H9 (cell line): ENCODE results near the gene STXBP6. TPM values are rescaled to one million over a fixed set of nuclear protein-coding genes. Genes with fewer than 3 reads are reported as not detected.

Experiments
- DNase-seq: peaks from one replicate; pipeline ENCODE4 v3.0.0-alpha.2; 2017
- H2AFZ ChIP-seq: one replicate; pipeline ENCODE4 v1.6.1; 2013; ENCODE audit warnings: mild to moderate bottlenecking, low read length, control low read depth, moderate library complexity
- H2AK5ac ChIP-seq: 2 replicates; pipeline ENCODE4 v1.6.1; 2013; ENCODE audit warnings: low read length, control low read depth, mixed read lengths; ENCODE audit not compliant: insufficient read length
- H2BK120ac ChIP-seq: one replicate; pipeline ENCODE4 v1.6.1; 2013; ENCODE audit warnings: low read depth, mild to moderate bottlenecking, low read length, control low read depth, inconsistent platforms; ENCODE audit not compliant: poor library complexity, severe bottlenecking
- H2BK12ac ChIP-seq: 2 replicates; pipeline ENCODE4 v1.6.1; 2013; ENCODE audit warnings: low read length, control low read depth, mixed read lengths, low read depth; ENCODE audit not compliant: insufficient read length
- H2BK15ac ChIP-seq: 2 replicates; pipeline ENCODE4 v1.6.1; 2013; ENCODE audit warnings: low read depth, low read length, control low read depth
- H2BK20ac ChIP-seq: one replicate; pipeline ENCODE4 v1.6.1; 2013; ENCODE audit warnings: low read depth, mild to moderate bottlenecking, low read length, control low read depth, inconsistent platforms; ENCODE audit not compliant: poor library complexity, severe bottlenecking
- H2BK5ac ChIP-seq: 2 replicates; pipeline ENCODE4 v1.6.1; 2013; ENCODE audit warnings: low read length, control low read depth, mixed read lengths; ENCODE audit not compliant: insufficient read length
- H3K14ac ChIP-seq: 2 replicates; pipeline ENCODE4 v1.6.1; 2013; ENCODE audit warnings: low read length, control low read depth; ENCODE audit not compliant: insufficient read depth
- H3K18ac ChIP-seq: 2 replicates; pipeline ENCODE4 v1.6.1; 2013; ENCODE audit warnings: low read depth, mild to moderate bottlenecking, mixed read lengths, low read length, control low read depth; ENCODE audit not compliant: insufficient read length
- H3K23ac ChIP-seq: 2 replicates; pipeline ENCODE4 v1.6.1; 2013; ENCODE audit warnings: low read length, control low read depth, mixed read lengths, low read depth; ENCODE audit not compliant: insufficient read length
- H3K23me2 ChIP-seq: 2 replicates; pipeline ENCODE4 v1.6.1; 2013; ENCODE audit warnings: low read depth, mild to moderate bottlenecking, mixed read lengths, low read length, control low read depth; ENCODE audit not compliant: insufficient read length, poor library complexity, severe bottlenecking
- H3K27ac ChIP-seq: 2 replicates; pipeline ENCODE4 v1.5.1; 2013; ENCODE audit warnings: low read length, control low read depth, mixed read lengths, low read depth; ENCODE audit not compliant: insufficient read length
- H3K27me3 ChIP-seq: 2 replicates; pipeline ENCODE4 v1.6.1; 2013; ENCODE audit warnings: low read length, control low read depth, inconsistent platforms; ENCODE audit not compliant: insufficient read depth
- H3K4ac ChIP-seq: 2 replicates; pipeline ENCODE4 v1.6.1; 2013; ENCODE audit warnings: low read depth, mild to moderate bottlenecking, control low read depth, inconsistent platforms, low read length, moderate library complexity
- H3K4me1 ChIP-seq: 2 replicates; pipeline ENCODE4 v1.6.1; 2013; ENCODE audit warnings: low read length, control low read depth, inconsistent platforms; ENCODE audit not compliant: insufficient read depth
- H3K4me2 ChIP-seq: 2 replicates; pipeline ENCODE4 v1.6.1; 2013; ENCODE audit warnings: low read length, control low read depth, mixed read lengths; ENCODE audit not compliant: insufficient read length, insufficient read depth
- H3K56ac ChIP-seq: 2 replicates; pipeline ENCODE4 v1.6.1; 2013; ENCODE audit warnings: low read depth, mild to moderate bottlenecking, mixed read lengths, low read length, control low read depth; ENCODE audit not compliant: insufficient read length
- H3K79me1 ChIP-seq: 2 replicates; pipeline ENCODE4 v1.6.1; 2013; ENCODE audit warnings: low read depth, mild to moderate bottlenecking, moderate library complexity, low read length, control low read depth, inconsistent platforms; ENCODE audit not compliant: insufficient read depth, poor library complexity, severe bottlenecking
- H3K79me2 ChIP-seq: 2 replicates; pipeline ENCODE4 v1.6.1; 2013; ENCODE audit warnings: low read length, control low read depth, inconsistent platforms; ENCODE audit not compliant: insufficient read depth
- H3K9ac ChIP-seq: 2 replicates; pipeline ENCODE4 v1.6.1; 2013; ENCODE audit warnings: low read length, control low read depth, mixed read lengths; ENCODE audit not compliant: insufficient read length; ENCODE audit errors: extremely low read depth
- H3K9me3 ChIP-seq: one replicate; pipeline ENCODE4 v1.6.1; 2013; ENCODE audit warnings: low read depth, low read length, inconsistent platforms; ENCODE audit not compliant: control insufficient read depth
- H3T11ph ChIP-seq: one replicate; pipeline ENCODE4 v1.6.1; 2013; ENCODE audit warnings: mild to moderate bottlenecking, low read length, control low read depth, inconsistent platforms
- H4K20me1 ChIP-seq: one replicate; pipeline ENCODE4 v1.6.1; 2013; ENCODE audit not compliant: control insufficient read depth, insufficient read length, insufficient read depth
- H4K5ac ChIP-seq: 2 replicates; pipeline ENCODE4 v1.6.1; 2013; ENCODE audit warnings: low read depth, mild to moderate bottlenecking, mixed read lengths, low read length, control low read depth; ENCODE audit not compliant: insufficient read length
- H4K8ac ChIP-seq: replicated peaks from 2 replicates; pipeline ENCODE4 v1.6.1; 2013; ENCODE audit warnings: low read length, control low read depth, mixed read lengths, low read depth; ENCODE audit not compliant: insufficient read length
- H4K91ac ChIP-seq: 2 replicates; pipeline ENCODE4 v1.6.1; 2013; ENCODE audit warnings: low read depth, mild to moderate bottlenecking, moderate library complexity, mixed read lengths, low read length, control low read depth; ENCODE audit not compliant: insufficient read length
- H3K27ac Mint-ChIP-seq, 3 experiments: 2 replicates in 2 of 3; 3 replicates in 1 of 3; pipeline ENCODE4 v1.8.0; 2020 to 2021; ENCODE audit warnings: mixed read lengths in 3 of 3, mild to moderate bottlenecking in 1 of 3, moderate library complexity in 1 of 3
- H3K27me3 Mint-ChIP-seq: 2 replicates; pipeline ENCODE4 v1.8.0; 2021; ENCODE audit warnings: low read depth, mild to moderate bottlenecking, moderate library complexity, mixed read lengths
- H3K36me3 Mint-ChIP-seq, 3 experiments: 2 replicates in 2 of 3; 3 replicates in 1 of 3; pipeline ENCODE4 v1.8.0; 2020 to 2021; ENCODE audit warnings: low read depth in 3 of 3, mixed read lengths in 3 of 3; ENCODE audit not compliant: insufficient read depth in 1 of 3
- H3K4me1 Mint-ChIP-seq, 2 experiments: 2 replicates each; pipeline ENCODE4 v1.8.0; 2020; ENCODE audit warnings: mixed read lengths in 2 of 2
- H3K4me3 Mint-ChIP-seq, 2 experiments: 2 replicates in 1 of 2; 3 replicates in 1 of 2; pipeline ENCODE4 v1.8.0; 2020 to 2021; ENCODE audit warnings: mild to moderate bottlenecking in 2 of 2, mixed read lengths in 2 of 2, moderate library complexity in 1 of 2
- H3K9me3 Mint-ChIP-seq, 2 experiments: 2 replicates in 1 of 2; 3 replicates in 1 of 2; pipeline ENCODE4 v1.8.0; 2020; ENCODE audit warnings: mild to moderate bottlenecking in 2 of 2, mixed read lengths in 2 of 2, moderate library complexity in 1 of 2
- WGBS: extraction: QIAGEN DNeasy Blood & Tissue Kit; methylation state at CpG from one replicate; pipeline ENCODE4 v1.1.7; 2013; ENCODE audit warnings: missing lambda C conversion rate, low lambda C conversion rate, mixed read lengths; ENCODE audit not compliant: insufficient read length; ENCODE audit errors: extremely low coverage; 5-methylcytosine and 5-hydroxymethylcytosine counted together
- total RNA-seq: library from RNA; stranded (reverse); gene quantifications from 2 replicates; pipeline ENCODE4 v1.2.1, GENCODE V29; 2021
- TF ChIP-seq, protein P1 (sequence below): fragments of 200-600 bp; sonication (generic); conservative IDR thresholded peaks from 3 replicates; pipeline ENCODE4 v1.8.0; 2021; ENCODE audit warnings: antibody characterized with exemption, mild to moderate bottlenecking

The STXBP6 gene
- total RNA-seq, 1 experiment from 2014 or later: 3.6 TPM

DNA sequence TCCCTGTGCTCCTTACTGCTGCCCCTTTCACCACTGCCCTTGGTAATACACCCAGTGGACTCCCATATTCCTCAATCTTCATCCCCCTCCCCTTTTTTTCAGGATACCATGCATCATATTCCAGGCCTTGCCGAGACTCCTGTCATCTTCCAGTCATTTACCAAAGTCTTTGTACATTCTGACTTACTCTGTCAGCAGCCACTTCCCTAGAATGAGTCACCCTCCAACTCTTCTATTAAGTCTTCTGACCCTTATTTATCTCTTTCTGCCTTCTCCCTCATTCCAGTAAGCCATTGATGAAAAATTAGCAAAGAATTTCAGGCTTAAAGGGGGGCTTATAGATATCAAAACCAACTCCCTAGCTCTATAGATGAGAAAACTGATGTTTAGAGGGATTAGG is 128.0 kb downstream of the STXBP6 start:
- H2AK5ac ChIP-seq: no peak overlapping the region
- no peak overlapping the region for H2BK5ac ChIP-seq
- no peaks in the 10 kb centered on the region; the same call in 1 of the 2 replicates for H3K79me2 ChIP-seq
- no peak overlapping the region for H2BK120ac ChIP-seq
- no peak overlapping the region for H3K23ac ChIP-seq
- H2BK15ac ChIP-seq: no peak overlapping the region
- no peaks in the 10 kb centered on the region for H3K27me3 Mint-ChIP-seq
- TF ChIP-seq, protein P1, sequence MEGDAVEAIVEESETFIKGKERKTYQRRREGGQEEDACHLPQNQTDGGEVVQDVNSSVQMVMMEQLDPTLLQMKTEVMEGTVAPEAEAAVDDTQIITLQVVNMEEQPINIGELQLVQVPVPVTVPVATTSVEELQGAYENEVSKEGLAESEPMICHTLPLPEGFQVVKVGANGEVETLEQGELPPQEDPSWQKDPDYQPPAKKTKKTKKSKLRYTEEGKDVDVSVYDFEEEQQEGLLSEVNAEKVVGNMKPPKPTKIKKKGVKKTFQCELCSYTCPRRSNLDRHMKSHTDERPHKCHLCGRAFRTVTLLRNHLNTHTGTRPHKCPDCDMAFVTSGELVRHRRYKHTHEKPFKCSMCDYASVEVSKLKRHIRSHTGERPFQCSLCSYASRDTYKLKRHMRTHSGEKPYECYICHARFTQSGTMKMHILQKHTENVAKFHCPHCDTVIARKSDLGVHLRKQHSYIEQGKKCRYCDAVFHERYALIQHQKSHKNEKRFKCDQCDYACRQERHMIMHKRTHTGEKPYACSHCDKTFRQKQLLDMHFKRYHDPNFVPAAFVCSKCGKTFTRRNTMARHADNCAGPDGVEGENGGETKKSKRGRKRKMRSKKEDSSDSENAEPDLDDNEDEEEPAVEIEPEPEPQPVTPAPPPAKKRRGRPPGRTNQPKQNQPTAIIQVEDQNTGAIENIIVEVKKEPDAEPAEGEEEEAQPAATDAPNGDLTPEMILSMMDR: no peak
- H3K9me3 Mint-ChIP-seq: no peaks in the 10 kb centered on the region
- H2AFZ ChIP-seq: no peak overlapping the region
- no peak overlapping the region for H3K27ac Mint-ChIP-seq
- H2BK20ac ChIP-seq: no peak overlapping the region
- H3K18ac ChIP-seq: no peak overlapping the region
- no peak overlapping the region for H4K8ac ChIP-seq
- H4K20me1 ChIP-seq: no peaks in the 10 kb centered on the region
- H3K4me1 Mint-ChIP-seq: peaks cover 20 to 24% of the 10 kb centered on the region in 2 experiments
- H3K79me1 ChIP-seq: no peaks in the 10 kb centered on the region
- no peak overlapping the region for H4K5ac ChIP-seq
- no peak overlapping the region for H3K4me3 Mint-ChIP-seq
- DNase-seq: no peak
- no peak overlapping the region for H2BK12ac ChIP-seq
- H3K4ac ChIP-seq: no peak overlapping the region
- no peaks in the 10 kb centered on the region for H3K27me3 ChIP-seq
- no peak overlapping the region for H3K27ac ChIP-seq
- H3K9me3 ChIP-seq: no peaks in the 10 kb centered on the region
- no CpG with 5 or more reads among the region's 1 CpG for WGBS
- no peak overlapping the region for H3T11ph ChIP-seq
- no peaks in the 10 kb centered on the region for H3K23me2 ChIP-seq
- H4K91ac ChIP-seq: no peak overlapping the region
- peaks cover 2% of the 10 kb centered on the region; the same call in 1 of the 2 replicates for H3K4me1 ChIP-seq
- H3K56ac ChIP-seq: no peak overlapping the region
- H3K9ac ChIP-seq: no peak overlapping the region
- no peaks in the 10 kb centered on the region for H3K36me3 Mint-ChIP-seq
- no peak overlapping the region for H3K14ac ChIP-seq
- no peak overlapping the region for H3K4me2 ChIP-seq
